ENCODE measurements around the gene C5AR1. TPM values are rescaled to one million over a fixed set of nuclear protein-coding genes. Genes with fewer than 3 reads are reported as not detected.

C5AR1 gene
- total and polyA plus RNA-seq, 4 donors: 1.8 to 5.3 (median 3.2) TPM

- H3K9me3 ChIP-seq (ENCODE audit: control insufficient read depth in 4 of 4, low read length in 3 of 4): no peaks in the 10 kb centered on the region
- DNase-seq (ENCODE audit: low spot score): no peak
- TF ChIP-seq FOXA1 (IDR thresholded peaks at IDR 0.05) (no peak), EGR1 (IDR thresholded peaks at IDR 0.05; ENCODE audit: low read depth in 2 of 2) (no peak)
- no peaks in the 10 kb centered on the region for H3K36me3 ChIP-seq (ENCODE audit: control insufficient read depth in 4 of 4, insufficient read depth in 3 of 4, low read depth in 1 of 4, low read length in 3 of 4)
- H3K4me3 ChIP-seq (ENCODE audit: low read depth in 1 of 3, low read length in 3 of 3): no peak overlapping the region
- H3K27me3 ChIP-seq (ENCODE audit: control insufficient read depth in 4 of 4, insufficient read depth in 4 of 4, low read length in 3 of 4): no peaks in the 10 kb centered on the region
- H3K27ac ChIP-seq (ENCODE audit: low read depth in 1 of 2, low read length in 2 of 2): no peak overlapping the region
- H3K9ac ChIP-seq (ENCODE audit: low read depth in 1 of 2, low read length in 2 of 2): no peak overlapping the region
- WGBS: 95% methylated on average over 46 of the region's 46 CpGs
- peaks cover 1 to 4% (median 2%) of the 10 kb centered on the region in 4 donors for H3K4me1 ChIP-seq (ENCODE audit: control insufficient read depth in 4 of 4, insufficient read depth in 4 of 4, low read length in 3 of 4)
Observed at GRCh38 chr19:47319923-47320871, 10.5 kb downstream of the C5AR1 start.

GRCh38 chr19:47321630-47322029, 12.0 kb downstream of the C5AR1 start:
- Histone ChIP-seq H3K4me1 (ENCODE audit: control insufficient read depth in 4 of 4, insufficient read depth in 4 of 4, low read length in 3 of 4) (no peaks in the 10 kb centered on the region), H3K9ac (ENCODE audit: low read depth in 1 of 2, low read length in 2 of 2) (no peak overlapping the region), H3K4me3 (ENCODE audit: low read depth in 1 of 3, low read length in 3 of 3) (no peak overlapping the region), H3K9me3 (ENCODE audit: control insufficient read depth in 4 of 4, low read length in 3 of 4) (no peaks in the 10 kb centered on the region), H3K36me3 (ENCODE audit: control insufficient read depth in 4 of 4, insufficient read depth in 3 of 4, low read depth in 1 of 4, low read length in 3 of 4) (no peaks in the 10 kb centered on the region), H3K27me3 (ENCODE audit: control insufficient read depth in 4 of 4, insufficient read depth in 4 of 4, low read length in 3 of 4) (no peaks in the 10 kb centered on the region), H3K27ac (ENCODE audit: low read depth in 1 of 2, low read length in 2 of 2) (peak overlapping the region in 1 of 2 donors; percentile 20)
- no peak for TF ChIP-seq GABPA (IDR thresholded peaks at IDR 0.05 in 1 of 2, conservative IDR thresholded peaks at IDR 0.05 in 1 of 2)
- TF ChIP-seq MAX (IDR thresholded peaks at IDR 0.05): no peak
- TF ChIP-seq RAD21 (IDR thresholded peaks at IDR 0.05): no peak
- no peak for TF ChIP-seq CTCF (IDR thresholded peaks at IDR 0.05; ENCODE audit: low read depth, low read length, missing input control)
- no peak for TF ChIP-seq FOXA1 (IDR thresholded peaks at IDR 0.05)
- TF ChIP-seq REST (IDR thresholded peaks at IDR 0.05): no peak
- TF ChIP-seq NR2F2 (IDR thresholded peaks at IDR 0.05): no peak
- no peak for TF ChIP-seq FOXA2 (IDR thresholded peaks at IDR 0.05)
- no peak for TF ChIP-seq YY1 (IDR thresholded peaks at IDR 0.05)
- TF ChIP-seq HNF4G (IDR thresholded peaks at IDR 0.05): no peak
- TF ChIP-seq ATF3 (IDR thresholded peaks at IDR 0.05): no peak
- TF ChIP-seq SP1 (IDR thresholded peaks at IDR 0.05): no peak
- TF ChIP-seq JUND (IDR thresholded peaks at IDR 0.05): no peak
- TF ChIP-seq ZBTB33 (IDR thresholded peaks at IDR 0.05): no peak
- TF ChIP-seq EGR1 (IDR thresholded peaks at IDR 0.05; ENCODE audit: low read depth in 2 of 2): no peak
- TF ChIP-seq HNF4A (conservative IDR thresholded peaks at IDR 0.05): no peak
- TF ChIP-seq RXRA (IDR thresholded peaks at IDR 0.05): no peak
- no peak for TF ChIP-seq TAF1 (conservative IDR thresholded peaks at IDR 0.05)
- DNase-seq (ENCODE audit: low spot score): no peak
- WGBS: 86% methylated on average over 1 of the region's 1 CpG

Data from liver (tissue), 9 donors.